KMS-11 (cell line): ENCODE measurements around the gene NT5M.

Experiments used
- H2AFZ ChIP-seq: fragments of 200-600 bp; sonication (generic); 2 replicates; pipeline ENCODE4 v1.6.1; 2016; ENCODE audit warnings: antibody characterized with exemption, mixed run types, low read depth
- H3K27ac ChIP-seq: fragments of 200-600 bp; sonication (generic); 2 replicates; pipeline ENCODE4 v1.6.1; 2016; ENCODE audit warnings: mild to moderate bottlenecking, mixed run types
- H3K27me3 ChIP-seq: fragments of 200-600 bp; sonication (generic); 2 replicates; pipeline ENCODE4 v1.6.1; 2017; ENCODE audit warnings: mild to moderate bottlenecking, low read depth, mixed run types, moderate library complexity; ENCODE audit not compliant: insufficient read depth
- H3K36me3 ChIP-seq: fragments of 200-600 bp; sonication (generic); 2 replicates; pipeline ENCODE4 v1.6.1; 2017; ENCODE audit warnings: mild to moderate bottlenecking, mixed run types; ENCODE audit not compliant: insufficient read depth
- H3K4me1 ChIP-seq: fragments of 200-600 bp; sonication (generic); 2 replicates; pipeline ENCODE4 v1.6.1; 2016; ENCODE audit warnings: mild to moderate bottlenecking, low read depth, mixed run types; ENCODE audit not compliant: poor library complexity, severe bottlenecking
- H3K4me2 ChIP-seq: fragments of 200-600 bp; sonication (generic); 2 replicates; pipeline ENCODE4 v1.7.0; 2016; ENCODE audit warnings: mild to moderate bottlenecking, mixed run types
- H3K4me3 ChIP-seq: fragments of 200-600 bp; sonication (generic); IDR thresholded peaks from 2 replicates; pipeline ENCODE4 v1.6.1; 2017; ENCODE audit warnings: low read depth, low read length, mixed read lengths; ENCODE audit not compliant: insufficient read depth
- H3K79me2 ChIP-seq: fragments of 200-600 bp; sonication (generic); 2 replicates; pipeline ENCODE4 v1.6.1; 2016; ENCODE audit warnings: low read depth, mixed run types; ENCODE audit not compliant: insufficient read depth
- H3K9ac ChIP-seq: fragments of 200-600 bp; sonication (generic); 2 replicates; pipeline ENCODE4 v1.6.1; 2016; ENCODE audit warnings: mild to moderate bottlenecking, mixed run types
- H4K20me1 ChIP-seq: fragments of 200-600 bp; sonication (generic); 2 replicates; pipeline ENCODE4 v1.6.1; 2016; ENCODE audit warnings: mild to moderate bottlenecking, mixed run types; ENCODE audit not compliant: insufficient read depth
- CTCF ChIP-seq: fragments of 200-600 bp; sonication (generic); conservative IDR thresholded peaks from 2 replicates; pipeline ENCODE4 v1.6.1; 2017; ENCODE audit warnings: low read depth, mild to moderate bottlenecking, antibody characterized with exemption, low read length, moderate library complexity, mixed read lengths

NT5M gene

GRCh38 chr17:17387498-17388362 is 84.6 kb downstream of the NT5M start:
- no peaks in the 10 kb centered on the region for H3K79me2 ChIP-seq
- H3K27me3 ChIP-seq: no peaks in the 10 kb centered on the region
- H3K27ac ChIP-seq: no peak overlapping the region
- no peak overlapping the region for H2AFZ ChIP-seq
- no peak overlapping the region for H3K4me2 ChIP-seq
- no peaks in the 10 kb centered on the region for H3K4me1 ChIP-seq
- TF ChIP-seq CTCF: no peak
- H4K20me1 ChIP-seq: no peaks in the 10 kb centered on the region
- no peaks in the 10 kb centered on the region for H3K36me3 ChIP-seq
- no peak overlapping the region for H3K4me3 ChIP-seq
- H3K9ac ChIP-seq: no peak overlapping the region

GRCh38 chr17:17388657-17389496 is 85.7 kb downstream of the NT5M start:
- Histone ChIP-seq H3K27me3 (no peaks in the 10 kb centered on the region), H4K20me1 (no peaks in the 10 kb centered on the region), H3K4me3 (no peak overlapping the region), H3K4me2 (no peak overlapping the region), H3K9ac (no peak overlapping the region), H2AFZ (no peak overlapping the region), H3K4me1 (no peaks in the 10 kb centered on the region), H3K27ac (no peak overlapping the region), H3K36me3 (no peaks in the 10 kb centered on the region), H3K79me2 (no peaks in the 10 kb centered on the region)
- TF ChIP-seq CTCF: no peak

GRCh38 chr17:17391668-17392370 is 88.6 kb downstream of the NT5M start:
- Histone ChIP-seq H3K27me3 (no peaks in the 10 kb centered on the region), H2AFZ (no peak overlapping the region), H3K4me1 (no peaks in the 10 kb centered on the region), H3K9ac (no peak overlapping the region), H4K20me1 (no peaks in the 10 kb centered on the region), H3K79me2 (no peaks in the 10 kb centered on the region), H3K4me3 (no peak overlapping the region), H3K36me3 (no peaks in the 10 kb centered on the region), H3K27ac (no peak overlapping the region), H3K4me2 (no peak overlapping the region)
- no peak for TF ChIP-seq CTCF

GRCh38 chr17:17393976-17394375 is 90.8 kb downstream of the NT5M start:
- no peak overlapping the region for H3K4me2 ChIP-seq
- H3K4me1 ChIP-seq: no peaks in the 10 kb centered on the region
- H3K36me3 ChIP-seq: no peaks in the 10 kb centered on the region

More at GRCh38 chr17:17393976-17394375, 90.8 kb downstream of the NT5M start:
- Histone ChIP-seq H3K27me3 (no peaks in the 10 kb centered on the region), H2AFZ (no peak overlapping the region), H3K4me3 (no peak overlapping the region), H4K20me1 (no peaks in the 10 kb centered on the region), H3K27ac (no peak overlapping the region), H3K9ac (no peak overlapping the region), H3K79me2 (no peaks in the 10 kb centered on the region)
- no peak for TF ChIP-seq CTCF
